Suprapubic skin (tissue), 4 donors: ENCODE results near the gene SSH3.

ENCODE experiments used
- CTCF ChIP-seq, 2 donors: fragments of 200-600 bp in 1 of 2; fragments of 450-650 bp in 1 of 2; sonication (generic) in 1 of 2; IDR thresholded peaks; one replicate each; pipeline ENCODE4 v1.5.1; 2016 to 2019; ENCODE audit warnings: antibody characterized with exemption in 2 of 2, mild to moderate bottlenecking in 1 of 2, moderate library complexity in 1 of 2
- EP300 ChIP-seq: sonication (generic); formaldehyde crosslinking; IDR thresholded peaks from one replicate; pipeline ENCODE4 v1.6.1; 2017; ENCODE audit warnings: antibody characterized with exemption
- POLR2A ChIP-seq, 2 donors: fragments of 450-650 bp; IDR thresholded peaks; one replicate each; pipeline ENCODE4 v1.6.1; 2017; ENCODE audit warnings: antibody characterized with exemption in 2 of 2, mild to moderate bottlenecking in 2 of 2, moderate library complexity in 2 of 2
- POLR2AphosphoS5 ChIP-seq, 3 donors: sonication (generic); formaldehyde crosslinking; IDR thresholded peaks; one replicate each; pipeline ENCODE4 v1.6.1; 2017; ENCODE audit warnings: antibody characterized with exemption in 3 of 3

DNA sequence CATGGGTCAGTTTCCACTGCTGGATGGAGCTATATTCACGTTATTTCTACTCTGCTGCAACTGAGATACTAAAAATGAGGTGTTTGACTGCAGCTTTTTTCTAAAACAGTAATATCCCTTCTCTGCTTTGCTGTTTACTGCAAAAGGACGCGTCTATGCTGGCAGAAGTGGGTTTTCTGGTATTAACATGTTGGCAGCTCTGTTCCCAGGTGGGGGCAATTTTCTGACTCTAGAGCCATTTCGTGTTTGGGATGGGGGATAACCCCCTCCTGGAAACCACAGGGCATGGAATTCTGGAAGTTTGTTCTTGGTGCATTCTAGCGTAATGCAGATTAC, 32.2 kb upstream of the SSH3 start:
- TF ChIP-seq POLR2A (IDR thresholded peaks at IDR 0.05) = no peak
- no peak for TF ChIP-seq CTCF (IDR thresholded peaks at IDR 0.05)
- no peak for TF ChIP-seq POLR2AphosphoS5 (IDR thresholded peaks at IDR 0.05)
- no peak for TF ChIP-seq EP300
